Natural killer cell treated with Interleukin-12 subunit alpha and Interleukin-12 subunit beta and Interleukin-15 and Interleukin-18, amount 100 ng/mL, for 72 hours (primary cell): ENCODE measurements around the gene CBY3. TPM values are rescaled to one million over a fixed set of nuclear protein-coding genes. Genes with fewer than 3 reads are reported as not detected.
"Not testable (repeated sequence)": the region's sequence is repeated elsewhere in the genome, so short reads cannot be mapped to it uniquely, and the experiment has no call there.

Experiments
- ATAC-seq, 2 donors: fragments of 150-1000 bp; cut with Tn5 transposase in 1 of 2; sonication (Bioruptor Pico), chemical (Tn5 transposase) in 1 of 2; 2 replicates each; pipeline ENCODE4 v1.10.0; 2021
- DNase-seq: peaks from one replicate; pipeline ENCODE4 v3.0.0; 2022; ENCODE audit warnings: low spot score
- H3K27ac Mint-ChIP-seq, 2 donors: 1 replicate in 1 of 2; 2 replicates in 1 of 2; pipeline ENCODE4 v1.8.0; 2022; ENCODE audit warnings: mixed read lengths in 2 of 2, mild to moderate bottlenecking in 1 of 2, moderate library complexity in 1 of 2
- H3K27me3 Mint-ChIP-seq, 2 donors: 1 replicate in 1 of 2; 2 replicates in 1 of 2; pipeline ENCODE4 v1.8.0; 2022; ENCODE audit warnings: mixed read lengths in 2 of 2
- H3K36me3 Mint-ChIP-seq: one replicate; pipeline ENCODE4 v1.8.0; 2022; ENCODE audit warnings: mixed read lengths
- H3K4me1 Mint-ChIP-seq, 2 donors: 1 replicate in 1 of 2; 2 replicates in 1 of 2; pipeline ENCODE4 v1.8.0; 2022; ENCODE audit warnings: low read depth in 2 of 2, mixed read lengths in 2 of 2, mild to moderate bottlenecking in 1 of 2
- H3K4me3 Mint-ChIP-seq: one replicate; pipeline ENCODE4 v1.8.0; 2022; ENCODE audit warnings: mixed read lengths
- H3K9me3 Mint-ChIP-seq: 2 replicates; pipeline ENCODE4 v1.8.0; 2022; ENCODE audit warnings: mixed read lengths
- total RNA-seq, 2 donors: library from RNA; stranded (reverse); gene quantifications; one replicate each; pipeline ENCODE4 v1.2.3, GENCODE V29; 2022

The CBY3 gene
- total RNA-seq: 1 to 10 TPM in 1 of 2 donors, not detected in 1; 1.6 TPM

DNA sequence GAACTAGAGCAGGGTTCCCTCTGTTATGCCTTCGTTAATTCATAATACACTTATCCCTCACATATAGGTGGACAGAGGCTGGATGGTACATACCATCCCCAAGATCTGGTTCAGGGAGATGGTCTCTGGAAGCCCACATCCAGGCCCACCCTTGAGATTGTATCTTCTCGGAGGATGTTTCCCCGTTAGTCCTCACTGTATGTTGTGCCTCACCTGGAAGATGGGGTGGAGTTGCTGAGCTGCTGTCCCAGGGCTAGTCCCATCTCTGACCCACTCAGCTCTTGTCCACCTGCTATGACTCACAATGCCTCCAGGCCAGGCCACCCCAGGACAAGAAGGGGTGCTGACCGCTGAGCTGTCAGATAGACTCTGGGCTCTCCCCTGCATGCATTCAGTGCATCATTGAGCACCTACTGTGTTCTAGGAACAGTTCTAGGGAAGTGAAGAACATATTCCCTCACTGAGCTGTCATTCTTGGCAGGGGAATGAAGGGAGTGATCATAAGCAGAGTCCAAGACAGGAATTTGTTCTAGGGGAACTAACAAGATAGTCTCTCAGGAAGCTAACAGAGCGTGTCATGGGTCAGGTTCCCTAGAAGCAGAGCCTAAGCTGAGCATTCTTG lies at the start of gene CBY3:
Gene CBY3, minus strand, starts transcription at position 255 of the 622 bp plus-strand sequence. Its CDS starts 116 bp downstream, at position 139.
- no peaks in the 10 kb centered on the region for H3K27me3 Mint-ChIP-seq
- peak within 1 kb of the TSS; percentile 98 for H3K4me3 Mint-ChIP-seq
- peaks cover 19 to 20% of the 10 kb centered on the region in 2 donors for H3K4me1 Mint-ChIP-seq
- no peak for DNase-seq
- H3K36me3 Mint-ChIP-seq: no peaks in the 10 kb centered on the region
- H3K27ac Mint-ChIP-seq: peak within 1 kb of the TSS; percentile 90 to 98
- ATAC-seq: no peak
- H3K9me3 Mint-ChIP-seq: no peaks in the 10 kb centered on the region

DNA sequence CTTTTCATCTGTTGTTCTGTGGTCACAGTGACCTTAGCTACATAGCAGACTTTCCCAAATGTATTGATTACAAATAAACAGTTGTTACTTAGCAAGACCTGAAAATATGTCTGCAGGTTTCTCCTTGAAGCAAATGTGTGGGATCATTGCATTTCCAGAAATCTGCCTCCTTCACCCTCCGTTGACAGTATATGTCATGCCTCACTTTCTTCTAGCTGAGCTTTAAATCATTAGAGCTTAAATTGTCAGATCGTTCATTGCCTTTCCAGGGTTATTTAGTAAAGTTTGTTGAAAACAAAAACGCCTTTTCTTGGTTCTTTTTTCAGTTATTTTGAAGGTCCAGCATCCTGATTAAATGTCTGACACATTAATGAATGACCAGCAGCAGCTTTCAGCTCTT lies 49.5 kb upstream of the CBY3 start:
- ATAC-seq: no peak
- DNase-seq: no peak
- Mint-ChIP-seq H3K36me3 (peaks cover 38% of the 10 kb centered on the region), H3K9me3 (no peaks in the 10 kb centered on the region), H3K27ac (peak overlapping the region; percentile 97 to 98), H3K27me3 (no peaks in the 10 kb centered on the region), H3K4me1 (peaks cover 24 to 47% of the 10 kb centered on the region in 2 donors), H3K4me3 (no peak overlapping the region)

DNA sequence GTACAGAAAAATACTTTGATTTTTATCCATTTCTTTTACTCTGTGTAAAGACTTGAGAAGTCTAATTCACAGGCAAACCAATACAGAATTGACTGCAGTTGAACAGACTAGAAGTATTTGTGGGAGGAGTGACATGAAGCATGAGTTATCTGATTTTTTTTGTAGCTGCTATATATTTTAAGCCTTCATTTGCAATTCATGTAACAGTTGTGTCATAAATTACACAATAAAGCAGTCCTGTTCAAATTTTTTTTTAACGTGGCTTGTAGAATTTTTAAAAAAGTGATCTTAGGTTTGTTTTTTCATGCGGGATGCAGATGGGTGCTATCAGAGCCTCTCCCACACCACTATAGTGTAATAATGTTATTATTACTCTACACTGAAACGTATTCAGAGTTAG lies 48.9 kb upstream of the CBY3 start:
- Mint-ChIP-seq H3K36me3 (peaks cover 38% of the 10 kb centered on the region), H3K4me3 (no peak overlapping the region), H3K9me3 (no peaks in the 10 kb centered on the region), H3K27ac (peak overlapping the region; percentile 97 to 98), H3K27me3 (no peaks in the 10 kb centered on the region), H3K4me1 (peaks cover 23 to 46% of the 10 kb centered on the region in 2 donors)
- no peak for ATAC-seq
- DNase-seq: no peak

GRCh38 chr5:179729303-179729702 lies 48.5 kb upstream of the CBY3 start:
- Mint-ChIP-seq H3K36me3 (peaks cover 43% of the 10 kb centered on the region), H3K4me3 (no peak overlapping the region), H3K27me3 (no peaks in the 10 kb centered on the region), H3K4me1 (peaks cover 23 to 44% of the 10 kb centered on the region in 2 donors), H3K9me3 (no peaks in the 10 kb centered on the region), H3K27ac (peak overlapping the region; percentile 97 to 98)
- ATAC-seq: no peak
- DNase-seq: no peak

GRCh38 chr5:179727106-179727505 lies 46.3 kb upstream of the CBY3 start:
- H3K9me3 Mint-ChIP-seq: no peaks in the 10 kb centered on the region
- peaks cover 61% of the 10 kb centered on the region for H3K36me3 Mint-ChIP-seq
- no peak for DNase-seq
- H3K4me1 Mint-ChIP-seq: peaks cover 23 to 36% of the 10 kb centered on the region in 2 donors
- H3K27me3 Mint-ChIP-seq: no peaks in the 10 kb centered on the region
- peak overlapping the region; percentile 10 to 40 for H3K27ac Mint-ChIP-seq
- no peak for ATAC-seq
- H3K4me3 Mint-ChIP-seq: no peak overlapping the region

GRCh38 chr5:179724163-179724562 lies 43.3 kb upstream of the CBY3 start:
- Mint-ChIP-seq H3K36me3 (peaks cover 43% of the 10 kb centered on the region), H3K4me3 (no peak overlapping the region), H3K9me3 (no peaks in the 10 kb centered on the region), H3K4me1 (peaks cover 7 to 12% of the 10 kb centered on the region in 2 donors), H3K27ac (peak overlapping the region; percentile 28 to 53), H3K27me3 (no peaks in the 10 kb centered on the region)
- no peak for DNase-seq
- ATAC-seq: no peak

DNA sequence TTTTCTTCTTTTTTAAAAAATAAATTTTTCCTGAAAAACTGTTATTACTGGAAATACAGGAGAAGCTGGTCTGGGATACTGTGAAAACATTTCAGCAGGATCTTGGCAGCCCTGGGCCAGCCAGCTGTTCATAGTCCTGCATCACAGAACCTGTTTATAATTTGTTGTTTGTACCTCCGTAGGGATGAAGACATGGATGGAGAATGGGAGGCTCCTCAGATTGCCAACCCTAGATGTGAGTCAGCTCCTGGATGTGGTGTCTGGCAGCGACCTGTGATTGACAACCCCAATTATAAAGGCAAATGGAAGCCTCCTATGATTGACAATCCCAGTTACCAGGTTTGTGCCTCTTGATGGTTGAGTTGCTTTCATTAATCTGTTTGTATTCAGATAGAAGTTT lies 39.4 kb upstream of the CBY3 start:
- DNase-seq (no peak), ATAC-seq (no peak)
- Mint-ChIP-seq H3K27me3 (no peaks in the 10 kb centered on the region), H3K9me3 (no peaks in the 10 kb centered on the region), H3K4me1 (peaks cover 11 to 16% of the 10 kb centered on the region in 2 donors), H3K36me3 (peaks cover 34% of the 10 kb centered on the region), H3K4me3 (no peak overlapping the region), H3K27ac (no peak overlapping the region)

DNA sequence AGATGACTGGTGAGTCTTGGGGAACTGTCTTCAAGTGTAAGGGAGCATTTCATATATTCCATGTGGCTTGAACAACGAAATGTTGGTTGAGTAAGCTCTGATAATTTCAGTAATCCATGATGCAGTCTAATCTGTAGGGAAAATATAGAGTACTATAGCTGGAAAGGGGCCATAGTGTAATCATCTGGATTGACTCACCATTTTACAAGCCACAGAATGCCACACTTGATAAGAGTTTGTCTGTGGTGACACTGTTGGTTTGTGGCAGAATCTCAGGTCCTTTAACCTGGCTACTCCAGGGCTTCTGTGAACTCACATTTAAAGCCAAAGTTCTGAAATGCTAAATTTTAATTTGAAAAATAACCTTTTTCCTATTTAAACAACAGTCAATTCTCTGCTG lies 35.5 kb upstream of the CBY3 start:
- Mint-ChIP-seq H3K27me3 (no peaks in the 10 kb centered on the region), H3K9me3 (no peaks in the 10 kb centered on the region), H3K36me3 (peaks cover 11% of the 10 kb centered on the region), H3K4me3 (no peak overlapping the region), H3K27ac (no peak overlapping the region), H3K4me1 (peaks cover 6 to 8% of the 10 kb centered on the region in 2 donors)
- no peak for ATAC-seq
- DNase-seq: no peak

GRCh38 chr5:179700401-179700918 lies 19.6 kb upstream of the CBY3 start:
- Mint-ChIP-seq H3K36me3 (peaks cover 29% of the 10 kb centered on the region), H3K4me1 (peaks cover 40 to 54% of the 10 kb centered on the region in 2 donors)
- no peak for DNase-seq

DNA sequence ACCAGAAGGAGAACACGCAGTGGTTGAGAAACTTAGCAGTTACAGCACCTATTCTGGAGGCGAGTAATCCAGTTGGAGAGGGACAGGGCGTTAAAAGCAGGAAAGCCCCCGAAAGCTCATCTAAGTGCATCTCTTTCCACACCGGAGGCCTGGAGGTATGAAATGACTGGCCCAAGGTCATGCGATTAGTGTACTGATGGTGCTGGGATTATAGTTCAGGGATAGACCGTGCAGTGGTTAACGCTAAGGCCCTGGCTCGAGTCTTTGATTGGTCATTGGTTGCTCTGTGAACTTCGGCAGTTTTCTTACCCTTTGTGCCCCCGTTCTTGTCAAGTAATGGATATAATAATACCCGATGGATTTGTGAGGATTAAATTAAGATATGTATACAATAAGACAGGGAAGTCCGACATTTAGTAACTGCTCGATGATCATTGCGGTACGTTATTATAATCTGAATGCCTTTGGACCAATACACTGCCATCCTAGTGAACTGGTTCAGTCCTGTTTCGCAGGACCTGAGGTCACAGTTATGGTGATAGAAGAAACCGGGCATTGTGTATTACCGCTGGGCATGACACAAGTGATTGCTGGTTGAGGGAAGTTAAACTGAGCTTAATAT lies 18.9 kb upstream of the CBY3 start:
- peak overlapping the region; percentile 98 to 99 for H3K27ac Mint-ChIP-seq
- H3K4me1 Mint-ChIP-seq: peaks cover 36 to 51% of the 10 kb centered on the region in 2 donors
- peak; percentile 25 to 41 for ATAC-seq
- peaks cover 26% of the 10 kb centered on the region for H3K36me3 Mint-ChIP-seq
- H3K4me3 Mint-ChIP-seq: peak overlapping the region; percentile 97
- no peaks in the 10 kb centered on the region for H3K27me3 Mint-ChIP-seq
- H3K9me3 Mint-ChIP-seq: no peaks in the 10 kb centered on the region
- DNase-seq: peak; percentile 66

More at GRCh38 chr5:179700401-179700918, 19.6 kb upstream of the CBY3 start:
- peak overlapping the region; percentile 98 to 99 for H3K27ac Mint-ChIP-seq
- no peaks in the 10 kb centered on the region for H3K27me3 Mint-ChIP-seq
- H3K4me3 Mint-ChIP-seq: peak overlapping the region; percentile 97
- no peak for ATAC-seq
- H3K9me3 Mint-ChIP-seq: no peaks in the 10 kb centered on the region

DNA sequence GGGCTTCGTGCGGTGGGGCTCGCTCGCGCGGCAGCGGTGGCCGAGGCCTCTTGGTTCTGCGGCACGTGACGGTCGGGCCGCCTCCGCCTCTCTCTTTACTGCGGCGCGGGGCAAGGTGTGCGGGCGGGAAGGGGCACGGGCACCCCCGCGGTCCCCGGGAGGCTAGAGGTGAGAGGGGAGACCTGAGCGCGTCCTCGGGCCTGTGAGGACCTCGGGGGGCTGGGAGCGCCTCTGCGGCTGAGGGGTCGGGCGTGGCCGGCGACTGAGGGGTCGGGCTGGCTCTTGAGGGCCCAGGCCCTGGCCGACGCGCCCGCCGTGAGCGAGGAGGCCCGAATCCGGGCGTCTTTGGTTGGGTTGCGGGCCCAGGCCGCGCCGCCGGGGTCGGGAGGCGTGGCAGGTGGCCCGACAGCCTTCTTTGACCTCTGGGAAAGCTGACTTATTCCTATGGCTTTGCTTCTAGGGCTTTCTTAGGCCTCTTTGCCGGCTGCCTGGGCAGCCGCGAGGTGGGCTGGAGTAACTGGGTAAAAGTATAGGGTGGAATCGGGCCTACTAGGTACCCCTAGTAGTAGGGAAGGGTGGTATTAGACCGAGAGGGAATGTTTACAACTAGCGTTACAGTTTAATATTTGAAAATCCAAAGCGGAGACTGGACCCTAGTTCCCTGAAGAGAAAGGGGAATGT lies 18.2 kb upstream of the CBY3 start, which contains the start of gene CANX:
Gene CANX, plus strand, starts transcription at position 33 of the 681 bp plus-strand sequence. CDS start 6,715 bp downstream, outside the sequence.
- Mint-ChIP-seq H3K4me3 (peak within 1 kb of the TSS; percentile 97), H3K4me1 (peaks cover 41 to 56% of the 10 kb centered on the region in 2 donors), H3K27ac (peak within 1 kb of the TSS; percentile 98 to 99), H3K27me3 (no peaks in the 10 kb centered on the region), H3K9me3 (no peaks in the 10 kb centered on the region), H3K36me3 (peaks cover 26% of the 10 kb centered on the region)
- ATAC-seq: no peak
- no peak for DNase-seq

GRCh38 chr5:179697993-179698934 lies 17.4 kb upstream of the CBY3 start:
- peak; percentile 100 for DNase-seq
- Mint-ChIP-seq H3K36me3 (peaks cover 18% of the 10 kb centered on the region), H3K27me3 (no peaks in the 10 kb centered on the region), H3K4me3 (peak overlapping the region; percentile 97), H3K9me3 (no peaks in the 10 kb centered on the region), H3K4me1 (peaks cover 34 to 48% of the 10 kb centered on the region in 2 donors), H3K27ac (peak overlapping the region; percentile 98 to 99)
- ATAC-seq: peak; percentile 95 to 96

GRCh38 chr5:179697543-179697942 lies 16.7 kb upstream of the CBY3 start:
- Mint-ChIP-seq H3K4me1 (peaks cover 31 to 45% of the 10 kb centered on the region in 2 donors), H3K27ac (peak overlapping the region; percentile 98 to 99), H3K36me3 (peaks cover 15% of the 10 kb centered on the region), H3K4me3 (peak overlapping the region; percentile 97)
- not testable (repeated sequence) for H3K9me3 Mint-ChIP-seq, H3K27me3 Mint-ChIP-seq, DNase-seq, ATAC-seq
